Neuronal stem cell (in vitro differentiated cells): ENCODE data around the gene TMSB15C. TPM values are rescaled to one million over a fixed set of nuclear protein-coding genes. Genes with fewer than 3 reads are reported as not detected.
"Not testable (repeated sequence)": the region's sequence is repeated elsewhere in the genome, so short reads cannot be mapped to it uniquely, and the experiment has no call there.

Experiments used
- DNase-seq: peaks from one replicate; pipeline ENCODE4 v3.0.0-alpha.2; 2013; ENCODE audit warnings: low spot score
- H2AFZ ChIP-seq: one replicate; pipeline ENCODE4 v1.6.1; 2013; ENCODE audit warnings: mild to moderate bottlenecking, low read length, inconsistent platforms
- H2AK5ac ChIP-seq: 2 replicates; pipeline ENCODE4 v1.6.1; 2013; ENCODE audit warnings: low read depth, mild to moderate bottlenecking, inconsistent platforms, low read length, moderate library complexity, mixed read lengths
- H2BK120ac ChIP-seq: 2 replicates; pipeline ENCODE4 v1.6.1; 2013; ENCODE audit warnings: low read depth, mild to moderate bottlenecking, inconsistent platforms, low read length, moderate library complexity, mixed read lengths
- H2BK12ac ChIP-seq: one replicate; pipeline ENCODE4 v1.6.1; 2013; ENCODE audit warnings: low read length, inconsistent platforms
- H2BK15ac ChIP-seq: 2 replicates; pipeline ENCODE4 v1.6.1; 2013; ENCODE audit warnings: mild to moderate bottlenecking, low read length, inconsistent platforms, mixed read lengths
- H2BK5ac ChIP-seq: one replicate; pipeline ENCODE4 v1.6.1; 2013; ENCODE audit warnings: inconsistent platforms, mild to moderate bottlenecking, low read length, moderate library complexity
- H3K14ac ChIP-seq: one replicate; pipeline ENCODE4 v1.6.1; 2013; ENCODE audit warnings: low read length, inconsistent platforms
- H3K18ac ChIP-seq: 2 replicates; pipeline ENCODE4 v1.6.1; 2013; ENCODE audit warnings: low read length, inconsistent platforms
- H3K23ac ChIP-seq: 2 replicates; pipeline ENCODE4 v1.6.1; 2013; ENCODE audit warnings: low read depth, mild to moderate bottlenecking, mixed read lengths, low read length, inconsistent platforms; ENCODE audit not compliant: poor library complexity
- H3K27ac ChIP-seq: replicated peaks from 3 replicates; pipeline ENCODE4 v1.5.1; 2013; ENCODE audit warnings: low read length, inconsistent platforms
- H3K27me3 ChIP-seq, 3 experiments: 2 replicates each; pipeline ENCODE4 v1.6.1; 2013; ENCODE audit warnings: low read length in 3 of 3, mild to moderate bottlenecking in 2 of 3, inconsistent platforms in 1 of 3, low read depth in 1 of 3, mixed read lengths in 1 of 3, moderate library complexity in 1 of 3; ENCODE audit not compliant: control insufficient read depth in 3 of 3, insufficient read depth in 3 of 3
- H3K36me3 ChIP-seq, 2 donors: replicated peaks in 1 of 2; 2 replicates each; pipeline ENCODE4 v1.6.1; 2013; ENCODE audit warnings: low read length in 2 of 2; ENCODE audit not compliant: control insufficient read depth in 2 of 2, insufficient read depth in 2 of 2
- H3K4ac ChIP-seq: 2 replicates; pipeline ENCODE4 v1.6.1; 2013; ENCODE audit warnings: inconsistent platforms, mild to moderate bottlenecking, low read length, moderate library complexity
- H3K4me1 ChIP-seq, 2 donors: 1 replicate in 1 of 2; 2 replicates in 1 of 2; pipeline ENCODE4 v1.6.1; 2013; ENCODE audit warnings: low read length in 2 of 2, low read depth in 1 of 2; ENCODE audit not compliant: control insufficient read depth in 2 of 2, insufficient read depth in 1 of 2
- H3K4me2 ChIP-seq: one replicate; pipeline ENCODE4 v1.6.1; 2013; ENCODE audit warnings: mild to moderate bottlenecking, low read length, inconsistent platforms; ENCODE audit not compliant: insufficient read depth, poor library complexity, severe bottlenecking
- H3K4me3 ChIP-seq, 2 donors: 2 replicates each; pipeline ENCODE4 v1.5.1; 2013; ENCODE audit warnings: low read length in 2 of 2, mild to moderate bottlenecking in 2 of 2, inconsistent platforms in 1 of 2, moderate library complexity in 1 of 2
- H3K79me1 ChIP-seq: one replicate; pipeline ENCODE4 v1.6.1; 2013; ENCODE audit warnings: low read depth, mild to moderate bottlenecking, inconsistent platforms, low read length, moderate library complexity
- H3K9ac ChIP-seq: one replicate; pipeline ENCODE4 v1.6.1; 2013; ENCODE audit warnings: mild to moderate bottlenecking, low read depth, low read length, inconsistent platforms; ENCODE audit not compliant: poor library complexity
- H3K9me3 ChIP-seq, 2 donors: replicated peaks in 1 of 2; 2 replicates each; pipeline versions ENCODE3 to v1.6.1; 2013; ENCODE audit warnings: low read length in 2 of 2, mild to moderate bottlenecking in 2 of 2, inconsistent platforms in 1 of 2, low read depth in 1 of 2, mixed read lengths in 1 of 2, moderate library complexity in 1 of 2; ENCODE audit not compliant: control insufficient read depth in 2 of 2, insufficient read depth in 1 of 2
- H4K8ac ChIP-seq: one replicate; pipeline ENCODE4 v1.6.1; 2013; ENCODE audit warnings: low read depth, mild to moderate bottlenecking, inconsistent platforms, low read length, moderate library complexity
- H4K91ac ChIP-seq: one replicate; pipeline ENCODE4 v1.6.1; 2013; ENCODE audit warnings: low read length, low read depth, mild to moderate bottlenecking, inconsistent platforms; ENCODE audit not compliant: poor library complexity
- WGBS, 2 donors: extraction: QIAGEN DNeasy Blood & Tissue Kit; methylation state at CpG; one replicate each; pipeline ENCODE4 v1.1.7; 2013; ENCODE audit warnings: missing lambda C conversion rate in 2 of 2, mixed read lengths in 1 of 2; ENCODE audit not compliant: insufficient read length in 2 of 2, insufficient replicate concordance in 1 of 2; ENCODE audit errors: extremely low coverage in 2 of 2; 5-methylcytosine and 5-hydroxymethylcytosine counted together
- polyA plus RNA-seq, 2 experiments: library from polyadenylated mRNA; stranded (reverse); fragments of 200-250 nt; gene quantifications; one replicate each; pipeline ENCODE4 v1.2.3, GENCODE V29; 2013

The TMSB15C gene
- 8.7 TPM for polyA plus RNA-seq (2013, experiment 1 of 2)
- 9.5 TPM for polyA plus RNA-seq (2013, experiment 2 of 2)

GRCh38 chrX:104075778-104076445, at the start of gene TMSB15C:
Gene TMSB15C, minus strand, starts transcription at chrX:104076236.
- no CpG with 5 or more reads among the region's 46 CpGs for WGBS, 2 donors
- H4K8ac ChIP-seq, H2BK15ac ChIP-seq, H3K79me1 ChIP-seq, H3K14ac ChIP-seq, H3K23ac ChIP-seq, H3K18ac ChIP-seq, H2BK5ac ChIP-seq, H2AFZ ChIP-seq, H3K4me2 ChIP-seq, H3K9me3 ChIP-seq, H2BK120ac ChIP-seq, H4K91ac ChIP-seq, H3K9ac ChIP-seq, H3K4ac ChIP-seq, DNase-seq, H2AK5ac ChIP-seq, H3K27ac ChIP-seq, H3K36me3 ChIP-seq, H3K27me3 ChIP-seq, H3K4me3 ChIP-seq, H2BK12ac ChIP-seq, H3K4me1 ChIP-seq: not testable (repeated sequence)

GRCh38 chrX:104122829-104123228, 46.8 kb upstream of the TMSB15C start:
- Histone ChIP-seq H2BK5ac (no peak overlapping the region), H2AK5ac (no peak overlapping the region), H3K4me3 (no peak overlapping the region), H3K4ac (no peak overlapping the region), H4K91ac (no peak overlapping the region), H4K8ac (no peak overlapping the region), H3K9me3 (no peaks in the 10 kb centered on the region), H3K79me1 (no peaks in the 10 kb centered on the region), H3K27me3 (no peaks in the 10 kb centered on the region), H3K9ac (no peak overlapping the region), H2BK12ac (no peak overlapping the region), H3K18ac (no peak overlapping the region), H3K27ac (no peak overlapping the region), H2BK15ac (no peak overlapping the region), H3K4me1 (peaks cover 3 to 4% of the 10 kb centered on the region in 2 donors), H3K36me3 (no peaks in the 10 kb centered on the region), H3K14ac (no peak overlapping the region), H2BK120ac (no peak overlapping the region), H3K23ac (no peak overlapping the region), H3K4me2 (no peak overlapping the region), H2AFZ (no peak overlapping the region)
- WGBS, 2 donors = no CpG with 5 or more reads among the region's 5 CpGs
- no peak for DNase-seq

- H3K4me2 ChIP-seq = no peak overlapping the region
- H3K4me1 ChIP-seq = peaks cover 4 to 17% of the 10 kb centered on the region in 2 donors
- H3K14ac ChIP-seq = no peak overlapping the region
- H2BK12ac ChIP-seq = no peak overlapping the region
- no peak overlapping the region for H4K8ac ChIP-seq
- H4K91ac ChIP-seq = no peak overlapping the region
- no peak overlapping the region for H3K4me3 ChIP-seq
- no peak overlapping the region for H2BK15ac ChIP-seq
- H3K36me3 ChIP-seq = no peaks in the 10 kb centered on the region
- no peak overlapping the region for H2AFZ ChIP-seq
- H3K79me1 ChIP-seq = no peaks in the 10 kb centered on the region
- WGBS, 2 donors = no CpG with 5 or more reads among the region's 1 CpG
- H3K18ac ChIP-seq = no peak overlapping the region
- H3K27me3 ChIP-seq = no peaks in the 10 kb centered on the region
- H2BK5ac ChIP-seq = no peak overlapping the region
- H2AK5ac ChIP-seq = no peak overlapping the region
- H3K23ac ChIP-seq = no peak overlapping the region
- no peak overlapping the region for H3K9ac ChIP-seq
- H3K27ac ChIP-seq = no peak overlapping the region
- H3K9me3 ChIP-seq = no peaks in the 10 kb centered on the region
- H3K4ac ChIP-seq = no peak overlapping the region
- no peak overlapping the region for H2BK120ac ChIP-seq
- DNase-seq = no peak
These were observed 42.7 kb upstream of the TMSB15C start for GRCh38 chrX:104118765-104119164.

GRCh38 chrX:104117759-104118158, 41.7 kb upstream of the TMSB15C start:
- H3K18ac ChIP-seq = no peak overlapping the region
- DNase-seq = no peak
- no peak overlapping the region for H3K27ac ChIP-seq
- H3K14ac ChIP-seq = no peak overlapping the region
- H3K79me1 ChIP-seq = no peaks in the 10 kb centered on the region
- H3K36me3 ChIP-seq = no peaks in the 10 kb centered on the region
- H3K9me3 ChIP-seq = no peaks in the 10 kb centered on the region
- no peak overlapping the region for H3K4me2 ChIP-seq
- no peaks in the 10 kb centered on the region for H3K27me3 ChIP-seq
- no peak overlapping the region for H2BK12ac ChIP-seq
- H4K8ac ChIP-seq = no peak overlapping the region
- H4K91ac ChIP-seq = no peak overlapping the region
- no peak overlapping the region for H3K23ac ChIP-seq
- H2BK5ac ChIP-seq = no peak overlapping the region
- no peak overlapping the region for H2AK5ac ChIP-seq
- peaks cover 4 to 17% of the 10 kb centered on the region in 2 donors for H3K4me1 ChIP-seq
- H2BK120ac ChIP-seq = no peak overlapping the region
- H3K4ac ChIP-seq = no peak overlapping the region
- no peak overlapping the region for H3K9ac ChIP-seq
- no peak overlapping the region for H2BK15ac ChIP-seq
- no peak overlapping the region for H3K4me3 ChIP-seq
- no peak overlapping the region for H2AFZ ChIP-seq
